Motor neuron (in vitro differentiated cells): ENCODE measurements around the gene PLA2G4F. TPM values are rescaled to one million over a fixed set of nuclear protein-coding genes. Genes with fewer than 3 reads are reported as not detected.
"Not testable (repeated sequence)": the region's sequence is repeated elsewhere in the genome, so short reads cannot be mapped to it uniquely, and the experiment has no call there.

Source experiments
- ATAC-seq, 8 experiments: fragments of 200-7000 bp; cut with Tn5 transposase; replicated peaks in 6 of 8; 2 replicates each; pipeline ENCODE4 v1.8.0; 2021; ENCODE audit warnings: mild to moderate bottlenecking in 8 of 8, moderate library complexity in 8 of 8
- H3K27ac ChIP-seq, 2 donors: fragments of 250-450 bp; sonication (Bioruptor Pico); 2 replicates each; pipeline ENCODE4 v1.9.0; 2021; ENCODE audit warnings: antibody characterized with exemption in 2 of 2, mild to moderate bottlenecking in 2 of 2, moderate library complexity in 1 of 2
- H3K4me1 ChIP-seq, 2 donors: fragments of 250-450 bp; sonication (Bioruptor Pico); replicated peaks in 1 of 2; 2 replicates each; pipeline ENCODE4 v1.6.1; 2021; ENCODE audit warnings: antibody characterized with exemption in 2 of 2, mild to moderate bottlenecking in 2 of 2, moderate library complexity in 1 of 2
- H3K4me3 ChIP-seq, 5 donors: fragments of 250-450 bp; sonication (Bioruptor Pico); 2 replicates each; pipeline ENCODE4 v1.9.0; 2021; ENCODE audit warnings: antibody characterized with exemption in 5 of 5, mild to moderate bottlenecking in 5 of 5, moderate library complexity in 4 of 5
- WGBS, 10 experiments: fragments of 450-650 bp; shearing (Covaris generic); methylation state at CpG; one replicate each; pipeline ENCODE4 v1.0.0; 2022; 5-methylcytosine and 5-hydroxymethylcytosine counted together
- in situ Hi-C, 9 experiments: fragments of 400-800 bp; cut with MboI; loops; one replicate each; pipeline ENCODE4 v1.15.0; 2021; ENCODE audit warnings: low sequenced_read_pairs in 9 of 9, low pct_unique_long_range_greater_than_20kb in 2 of 9; ENCODE audit not compliant: unreplicated experiment in 9 of 9
- total RNA-seq, 8 experiments: library from RNA; unstranded; fragments of 300-600 nt; gene quantifications; 2 replicates each; pipeline versions ENCODE4 v1.2.3 to v1.2.4, GENCODE V29; 2022

PLA2G4F gene
- total RNA-seq, 8 experiments from 2014 or later: 0.04 to 1.8 (median 0.42) TPM; not detected in 2

GRCh38 chr15:42092398-42093318, 63.8 kb downstream of the PLA2G4F start:
- ATAC-seq: peak in 7 of 8 experiments; percentile 12 to 75 (median 28)
- Histone ChIP-seq H3K4me1 (peaks cover 2 to 7% of the 10 kb centered on the region in 2 donors), H3K4me3 (no peak overlapping the region), H3K27ac (no peak overlapping the region)
- 0 to 80% (median 61%) methylated on average over 2 to 5 of the region's 21 CpGs; no CpG with 5 or more reads in 1 of the 10 experiments for WGBS, 10 experiments
- in situ Hi-C loops: no loop called here

- ATAC-seq: peak in 3 of 8 experiments; percentile 35 to 40 (median 36)
- 30 to 81% (median 71%) methylated on average over 1 to 10 of the region's 14 CpGs; no CpG with 5 or more reads in 3 of the 10 experiments for WGBS, 10 experiments
- H3K4me1 ChIP-seq, H3K27ac ChIP-seq, in situ Hi-C loops, H3K4me3 ChIP-seq: not testable (repeated sequence)
Observed at GRCh38 chr15:42091753-42092397, 64.6 kb downstream of the PLA2G4F start.

GRCh38 chr15:42090781-42091180, 65.7 kb downstream of the PLA2G4F start:
- H3K27ac ChIP-seq: no peak overlapping the region
- in situ Hi-C loops: no loop called here
- no peak overlapping the region for H3K4me3 ChIP-seq
- H3K4me1 ChIP-seq: peaks cover 2 to 7% of the 10 kb centered on the region in 2 donors
- peak in 4 of 8 experiments; percentile 26 to 61 (median 35) for ATAC-seq
- WGBS, 10 experiments: 30 to 100% (median 80%) methylated on average over 1 to 9 of the region's 9 CpGs; no CpG with 5 or more reads in 2 of the 10 experiments

- H3K27ac ChIP-seq: no peak overlapping the region
- in situ Hi-C loops: no loop called here
- 50 to 100% (median 59%) methylated on average over 1 to 6 of the region's 7 CpGs; no CpG with 5 or more reads in 2 of the 10 experiments for WGBS, 10 experiments
- peak in 1 of 8 experiments; percentile 7 for ATAC-seq
- H3K4me3 ChIP-seq: no peak overlapping the region
- peaks cover 2 to 7% of the 10 kb centered on the region in 2 donors for H3K4me1 ChIP-seq
Observed at GRCh38 chr15:42090370-42090769, 66.1 kb downstream of the PLA2G4F start.

- WGBS, 10 experiments: 85 to 100% (median 97%) methylated on average over 1 to 4 of the region's 4 CpGs; no CpG with 5 or more reads in 4 of the 10 experiments
- Histone ChIP-seq H3K27ac (no peak overlapping the region), H3K4me1 (peaks cover 2 to 7% of the 10 kb centered on the region in 2 donors), H3K4me3 (no peak overlapping the region)
- no peak for ATAC-seq
- in situ Hi-C loops: loop anchor here in 2 of 9 experiments (10.0 kb wide), 2 partner anchors 45 to 95 kb away; no protein-coding TSS in a partner anchor
Observed at GRCh38 chr15:42089942-42090341, 66.5 kb downstream of the PLA2G4F start.

Other genes starting within 250 kb of the PLA2G4F start
- gene EHD4, start 184.1 kb downstream of the PLA2G4F start, total RNA-seq: 10 to 100 TPM in 2 of 8 experiments, 1 to 10 TPM in 6; 3.6 to 45.8 (median 6.6) TPM
- under 1 TPM in 4 of 8 experiments, not detected in 4; 0.08 to 0.52 (median 0.28) TPM for gene PLA2G4E, start 135.6 kb downstream of the PLA2G4F start, total RNA-seq
- under 1 TPM in 5 of 8 experiments, not detected in 3; 0.08 to 0.76 (median 0.32) TPM for gene PLA2G4D, start 62.1 kb downstream of the PLA2G4F start, total RNA-seq
- 10 to 100 TPM; 31.6 to 85.4 (median 46.4) TPM for gene VPS39, start 51.7 kb upstream of the PLA2G4F start, total RNA-seq
- 100 to 1,000 TPM in 1 of 8 experiments, 10 to 100 TPM in 7; 11.3 to 125 (median 19.9) TPM for gene GANC, start 116.6 kb upstream of the PLA2G4F start, total RNA-seq
- 10 to 100 TPM; 34.9 to 88.9 (median 50.2) TPM for gene TMEM87A, start 116.8 kb upstream of the PLA2G4F start, total RNA-seq
- 10 to 100 TPM in 2 of 8 experiments, 1 to 10 TPM in 4, under 1 TPM in 2; 0.81 to 30.3 (median 2.9) TPM for gene CAPN3, start 202.9 kb upstream of the PLA2G4F start, total RNA-seq